ENCODE results near the gene RDH5.
"Not testable (repeated sequence)": the region's sequence is repeated elsewhere in the genome, so short reads cannot be mapped to it uniquely, and the experiment has no call there.

Gene RDH5

GRCh38 chr12:55746174-55746912, 26.1 kb downstream of the RDH5 start:
- no peak for DNase-seq (ENCODE audit: low spot score)

- DNase-seq (ENCODE audit: low spot score), result no peak
Measured at GRCh38 chr12:55746913-55747231, 26.7 kb downstream of the RDH5 start.

- no peak for DNase-seq (ENCODE audit: low spot score)
Measured at GRCh38 chr12:55748230-55748993, 28.2 kb downstream of the RDH5 start.

- DNase-seq (ENCODE audit: low spot score), result no peak
Measured at GRCh38 chr12:55755246-55755645, 35.1 kb downstream of the RDH5 start.

- no peak for DNase-seq (ENCODE audit: low spot score)
Measured at GRCh38 chr12:55757701-55758100, 37.5 kb downstream of the RDH5 start.

GRCh38 chr12:55758575-55758974, 38.4 kb downstream of the RDH5 start:
- not testable (repeated sequence) for DNase-seq (ENCODE audit: low spot score)

GRCh38 chr12:55760663-55761062, 40.5 kb downstream of the RDH5 start:
- no peak for DNase-seq (ENCODE audit: low spot score)

- no peak for DNase-seq (ENCODE audit: low spot score)
Measured at GRCh38 chr12:55762646-55763045, 42.5 kb downstream of the RDH5 start.

- DNase-seq (ENCODE audit: low spot score), result no peak
Measured at GRCh38 chr12:55765736-55766290, 45.6 kb downstream of the RDH5 start.

GRCh38 chr12:55767156-55767555, 47.0 kb downstream of the RDH5 start:
- no peak for DNase-seq (ENCODE audit: low spot score)

GRCh38 chr12:55771736-55772135, 51.5 kb downstream of the RDH5 start:
- DNase-seq (ENCODE audit: low spot score), result no peak

All from HuH-7 (cell line).